Hepatocyte (in vitro differentiated cells): ENCODE measurements around the gene WDHD1. TPM values are rescaled to one million over a fixed set of nuclear protein-coding genes. Genes with fewer than 3 reads are reported as not detected.

Experiments
- DNase-seq: peaks from one replicate; pipeline ENCODE4 v3.0.0-alpha.2; 2016; ENCODE audit warnings: low spot score
- H2AFZ ChIP-seq: fragments of 200-600 bp; sonication (generic); 2 replicates; pipeline ENCODE4 v1.6.0; 2016; ENCODE audit warnings: antibody characterized with exemption, mild to moderate bottlenecking
- H3K27ac ChIP-seq: fragments of 200-600 bp; sonication (generic); 2 replicates; pipeline ENCODE4 v1.5.1; 2016; ENCODE audit warnings: mild to moderate bottlenecking
- H3K27me3 ChIP-seq: fragments of 200-600 bp; sonication (generic); 2 replicates; pipeline ENCODE4 v1.6.1; 2016
- H3K36me3 ChIP-seq: fragments of 200-600 bp; sonication (generic); replicated peaks from 2 replicates; pipeline ENCODE4 v1.5.1; 2016; ENCODE audit warnings: low read depth; ENCODE audit not compliant: insufficient read depth
- H3K4me1 ChIP-seq: fragments of 200-600 bp; sonication (generic); 2 replicates; pipeline ENCODE4 v1.5.1; 2016; ENCODE audit warnings: mild to moderate bottlenecking, moderate library complexity; ENCODE audit not compliant: insufficient read depth
- H3K4me2 ChIP-seq: fragments of 200-600 bp; sonication (generic); 2 replicates; pipeline ENCODE4 v1.6.0; 2016
- H3K4me3 ChIP-seq: fragments of 200-600 bp; sonication (generic); 2 replicates; pipeline ENCODE4 v1.5.1; 2016; ENCODE audit warnings: mild to moderate bottlenecking
- H3K79me2 ChIP-seq: fragments of 200-600 bp; sonication (generic); 2 replicates; pipeline ENCODE4 v1.6.0; 2017; ENCODE audit warnings: mild to moderate bottlenecking
- H3K9me2 ChIP-seq: fragments of 200-600 bp; sonication (generic); replicated peaks from 2 replicates; pipeline ENCODE4 v1.6.0; 2017; ENCODE audit warnings: mild to moderate bottlenecking; ENCODE audit not compliant: insufficient read depth
- H3K9me3 ChIP-seq: fragments of 200-600 bp; sonication (generic); 2 replicates; pipeline ENCODE4 v1.5.1; 2016; ENCODE audit warnings: low read depth, mild to moderate bottlenecking
- H4K20me1 ChIP-seq: fragments of 200-600 bp; sonication (generic); 2 replicates; pipeline ENCODE4 v1.6.0; 2016; ENCODE audit warnings: mild to moderate bottlenecking; ENCODE audit not compliant: insufficient read depth, poor library complexity, severe bottlenecking
- CTCF ChIP-seq: fragments of 200-600 bp; sonication (generic); IDR thresholded peaks from 2 replicates; pipeline ENCODE4 v1.5.1; 2016; ENCODE audit warnings: antibody characterized with exemption, mild to moderate bottlenecking; ENCODE audit not compliant: poor library complexity
- EZH2 ChIP-seq: fragments of 200-600 bp; sonication (generic); IDR thresholded peaks from 2 replicates; pipeline ENCODE4 v1.6.1; 2016; ENCODE audit warnings: antibody characterized with exemption, mild to moderate bottlenecking, borderline replicate concordance
- EZH2phosphoT487 ChIP-seq: fragments of 200-600 bp; sonication (generic); IDR thresholded peaks from one replicate; pipeline ENCODE4 v1.6.1; 2018; ENCODE audit warnings: antibody characterized with exemption, mild to moderate bottlenecking, low read depth, moderate library complexity; ENCODE audit not compliant: unreplicated experiment, severe bottlenecking
- WGBS: methylation state at CpG from one replicate; pipeline ENCODE4 v1.1.6; 2016; ENCODE audit warnings: low lambda C conversion rate; ENCODE audit errors: missing lambda C conversion rate; 5-methylcytosine and 5-hydroxymethylcytosine counted together
- polyA plus RNA-seq: library from polyadenylated mRNA; unstranded; fragments of >200 nt; fragmentation: Nextera tagmentation; extraction: Ambion mirVana; gene quantifications from 2 replicates; pipeline ENCODE4 v1.2.1, GENCODE V29; 2016
- total RNA-seq: library from RNA; depleted of rRNA; stranded (reverse); fragments of >200 nt; gene quantifications from 2 replicates; pipeline ENCODE4 v1.2.3, GENCODE V29; 2014

Gene WDHD1
- total and polyA plus RNA-seq, 2 experiments from 2014 or later, result 4.1 to 5.9 TPM

GRCh38 chr14:54893151-54893760, 133.6 kb downstream of the WDHD1 start:
- no peak overlapping the region for H2AFZ ChIP-seq
- TF ChIP-seq EZH2phosphoT487 (no peak), EZH2 (no peak), CTCF (peak; percentile 65)
- H3K79me2 ChIP-seq, result peaks cover 32% of the 10 kb centered on the region
- H3K4me1 ChIP-seq, result no peaks in the 10 kb centered on the region
- H3K27me3 ChIP-seq, result no peaks in the 10 kb centered on the region
- peak; percentile 58 for DNase-seq
- WGBS, result 85% methylated on average over 3 of the region's 3 CpGs
- H3K4me3 ChIP-seq, result no peak overlapping the region
- no peaks in the 10 kb centered on the region for H3K36me3 ChIP-seq
- H3K4me2 ChIP-seq, result no peak overlapping the region
- no peaks in the 10 kb centered on the region for H3K9me3 ChIP-seq
- H3K27ac ChIP-seq, result no peak overlapping the region
- no peaks in the 10 kb centered on the region for H4K20me1 ChIP-seq
- no peaks in the 10 kb centered on the region for H3K9me2 ChIP-seq

GRCh38 chr14:54891471-54892245, 135.2 kb downstream of the WDHD1 start:
- TF ChIP-seq EZH2phosphoT487, result no peak
- TF ChIP-seq CTCF, result no peak
- no peak for TF ChIP-seq EZH2
- H3K27me3 ChIP-seq, result no peaks in the 10 kb centered on the region
- 93% methylated on average over 10 of the region's 10 CpGs for WGBS
- no peak overlapping the region for H2AFZ ChIP-seq
- no peaks in the 10 kb centered on the region for H3K9me3 ChIP-seq
- no peaks in the 10 kb centered on the region for H3K36me3 ChIP-seq
- H3K4me2 ChIP-seq, result no peak overlapping the region
- H4K20me1 ChIP-seq, result no peaks in the 10 kb centered on the region
- no peaks in the 10 kb centered on the region for H3K9me2 ChIP-seq
- no peak for DNase-seq
- no peak overlapping the region for H3K27ac ChIP-seq
- H3K4me3 ChIP-seq, result no peak overlapping the region
- H3K79me2 ChIP-seq, result peaks cover 40% of the 10 kb centered on the region
- H3K4me1 ChIP-seq, result no peaks in the 10 kb centered on the region

GRCh38 chr14:54890788-54891187, 136.1 kb downstream of the WDHD1 start:
- H3K27me3 ChIP-seq, result no peaks in the 10 kb centered on the region
- H3K4me3 ChIP-seq, result no peak overlapping the region
- WGBS, result 100% methylated on average over 1 of the region's 1 CpG
- TF ChIP-seq EZH2phosphoT487 (no peak), EZH2 (no peak), CTCF (no peak)
- no peaks in the 10 kb centered on the region for H4K20me1 ChIP-seq
- H2AFZ ChIP-seq, result no peak overlapping the region
- H3K9me2 ChIP-seq, result no peaks in the 10 kb centered on the region
- H3K79me2 ChIP-seq, result peaks cover 47% of the 10 kb centered on the region
- no peaks in the 10 kb centered on the region for H3K36me3 ChIP-seq
- no peak overlapping the region for H3K4me2 ChIP-seq
- H3K27ac ChIP-seq, result no peak overlapping the region
- H3K4me1 ChIP-seq, result no peaks in the 10 kb centered on the region
- no peak for DNase-seq
- no peaks in the 10 kb centered on the region for H3K9me3 ChIP-seq
